ENCODE measurements around the gene JAK2.

DNA sequence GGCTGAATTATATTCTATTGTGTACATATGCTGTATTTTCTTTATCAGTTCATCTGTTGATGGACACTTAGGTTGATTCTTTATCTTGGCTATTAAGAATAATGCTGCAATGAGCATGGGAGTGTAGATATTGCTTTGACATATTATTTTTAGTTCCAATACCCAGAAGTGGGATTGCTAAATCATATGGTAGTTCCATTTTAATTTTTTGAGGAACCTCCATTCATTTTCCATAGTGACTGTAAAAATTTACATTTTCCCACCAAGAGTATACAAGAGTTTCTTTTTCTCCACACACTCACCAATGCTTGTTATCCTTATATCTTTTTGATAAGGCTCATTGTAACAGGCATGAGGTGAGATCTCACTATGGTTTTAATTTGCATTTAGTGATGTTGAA is 19.4 kb downstream of the JAK2 start:
- no peak for TF ChIP-seq CTCF (IDR thresholded peaks at IDR 0.05 in 2 of 3, conservative IDR thresholded peaks at IDR 0.05 in 1 of 3; ENCODE audit: insufficient read depth in 2 of 3, low read depth in 1 of 3, low read length in 3 of 3)
- no peak for TF ChIP-seq NFIC (IDR thresholded peaks at IDR 0.05)
- TF ChIP-seq CHD2 (IDR thresholded peaks at IDR 0.05; ENCODE audit: low read depth, low read length) = no peak
- TF ChIP-seq RCOR1 (IDR thresholded peaks at IDR 0.05; ENCODE audit: borderline replicate concordance in 1 of 2, low read depth in 2 of 2, low read length in 2 of 2) = no peak
- TF ChIP-seq, protein P1, sequence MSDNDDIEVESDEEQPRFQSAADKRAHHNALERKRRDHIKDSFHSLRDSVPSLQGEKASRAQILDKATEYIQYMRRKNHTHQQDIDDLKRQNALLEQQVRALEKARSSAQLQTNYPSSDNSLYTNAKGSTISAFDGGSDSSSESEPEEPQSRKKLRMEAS (CRISPR knock-in tag; IDR thresholded peaks at IDR 0.05) = no peak
